Nucleus accumbens (tissue), 56 donors: Measurements from ENCODE around the gene ZBTB8B.

Experiments
- DNase-seq, 56 donors: peaks; one replicate each; lab custom pipeline; 2025; lab: John Stamatoyannopoulos, UW

Gene ZBTB8B

GRCh38 chr1:32500387-32501209, 35.7 kb downstream of the ZBTB8B start:
- peak in 43 of 56 donors; percentile 9 to 66 (median 39) for DNase-seq

- peak in 3 of 56 donors; percentile 1 to 11 (median 4) for DNase-seq
Measured at GRCh38 chr1:32501865-32502264, 37.0 kb downstream of the ZBTB8B start.

- DNase-seq: no peak
Measured at GRCh38 chr1:32503153-32503552, 38.3 kb downstream of the ZBTB8B start.

GRCh38 chr1:32507021-32507420, 42.1 kb downstream of the ZBTB8B start:
- no peak for DNase-seq

- DNase-seq: no peak
Measured at GRCh38 chr1:32508761-32509160, 43.9 kb downstream of the ZBTB8B start.

GRCh38 chr1:32509939-32510338, 45.1 kb downstream of the ZBTB8B start:
- no peak for DNase-seq
